GM21447 (cell line): ENCODE measurements around the gene MAMDC2.

Experiments
- ATAC-seq: cut with Tn5 transposase; IDR thresholded peaks from one replicate; pipeline ENCODE4 v1.9.1; 2021; ENCODE audit not compliant: unreplicated experiment

MAMDC2 gene

DNA sequence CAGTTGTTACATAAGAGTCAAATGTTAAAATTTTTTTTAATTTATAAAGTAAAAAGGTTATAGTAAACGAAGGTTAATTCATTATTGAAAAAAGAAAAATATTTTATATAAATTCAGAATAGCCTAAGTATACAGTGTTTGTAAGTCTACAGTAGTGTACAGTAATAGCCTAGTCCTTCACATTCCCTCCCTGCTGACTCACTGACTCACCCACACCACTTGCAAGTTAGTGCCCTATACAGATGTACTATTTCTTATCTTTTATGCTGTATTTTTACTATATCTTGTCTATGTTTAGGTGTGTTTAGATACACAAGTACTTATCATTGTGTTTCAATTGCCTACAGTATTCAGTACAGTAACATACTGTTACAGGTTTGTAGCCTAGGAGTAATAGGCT is 57.6 kb downstream of the MAMDC2 start:
- ATAC-seq = no peak

DNA sequence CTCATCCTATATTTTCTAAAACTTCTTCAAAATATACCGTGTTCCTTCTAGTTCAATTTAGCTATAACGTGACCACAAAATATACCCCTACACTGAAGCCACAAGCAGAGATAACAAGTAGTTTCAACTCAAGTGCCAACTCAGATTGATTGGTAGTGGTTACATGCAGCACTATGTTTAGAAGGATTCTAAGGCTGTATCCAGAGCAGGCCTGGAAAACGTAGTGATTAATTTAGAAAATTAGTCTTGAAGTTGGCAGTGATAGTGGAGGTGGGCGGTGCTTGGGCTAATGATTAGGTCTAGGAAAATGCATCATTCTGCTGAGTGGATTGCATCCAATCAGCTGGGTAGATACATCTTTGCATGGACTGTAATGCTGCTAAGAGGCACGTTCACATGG is 61.5 kb downstream of the MAMDC2 start:
- ATAC-seq = no peak

DNA sequence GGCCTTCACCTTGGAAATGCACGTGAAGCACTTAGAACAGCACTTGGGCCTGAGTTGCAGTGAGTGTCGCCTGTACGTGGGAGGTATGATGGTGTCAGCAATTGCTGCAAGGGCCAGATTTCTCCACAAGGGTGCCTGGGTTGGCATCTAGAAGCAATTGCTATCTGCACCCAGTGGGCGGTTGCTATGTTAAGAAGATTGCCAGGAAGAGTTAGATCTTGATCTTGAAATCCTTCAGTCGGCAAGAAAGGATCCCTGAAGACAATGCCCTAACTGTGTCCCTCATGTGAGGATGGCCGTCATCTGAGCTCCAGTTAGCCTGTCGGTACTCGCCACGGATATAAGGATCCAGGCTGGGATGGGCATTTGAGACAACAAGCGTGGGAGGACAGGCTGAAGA is 62.9 kb downstream of the MAMDC2 start:
- no peak for ATAC-seq

DNA sequence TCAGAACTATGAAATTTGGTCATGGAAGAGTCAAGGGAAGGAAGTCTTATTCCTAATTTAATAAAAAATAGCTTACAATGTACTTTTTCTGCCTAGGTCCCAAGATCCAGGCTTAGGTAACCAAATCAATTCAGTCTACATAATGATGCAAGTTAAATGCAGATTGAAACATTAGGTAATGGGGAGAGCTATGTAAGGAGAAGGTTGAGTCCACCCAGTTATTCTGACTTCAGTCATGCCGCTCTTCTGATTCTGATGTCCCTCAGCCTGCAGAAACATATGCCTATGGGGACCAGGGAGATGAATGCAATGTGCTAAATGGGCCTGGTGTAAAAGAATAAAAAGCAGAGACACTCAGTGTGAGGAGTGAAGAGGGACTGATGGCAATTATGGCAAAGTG is 63.9 kb downstream of the MAMDC2 start:
- no peak for ATAC-seq

DNA sequence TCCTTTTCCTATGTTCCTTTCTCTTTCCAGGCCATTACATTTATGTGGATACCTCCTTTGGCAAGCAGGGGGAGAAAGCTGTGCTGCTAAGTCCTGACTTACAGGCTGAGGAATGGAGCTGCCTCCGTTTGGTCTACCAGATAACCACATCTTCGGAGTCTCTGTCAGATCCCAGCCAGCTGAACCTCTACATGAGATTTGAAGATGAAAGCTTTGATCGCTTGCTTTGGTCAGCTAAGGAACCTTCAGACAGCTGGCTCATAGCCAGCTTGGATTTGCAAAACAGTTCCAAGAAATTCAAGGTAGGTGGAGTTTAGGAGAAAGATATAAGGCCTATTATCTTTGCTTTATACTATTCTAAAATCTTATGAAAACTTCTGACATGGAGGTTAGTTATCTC is 64.5 kb downstream of the MAMDC2 start:
- ATAC-seq = no peak

DNA sequence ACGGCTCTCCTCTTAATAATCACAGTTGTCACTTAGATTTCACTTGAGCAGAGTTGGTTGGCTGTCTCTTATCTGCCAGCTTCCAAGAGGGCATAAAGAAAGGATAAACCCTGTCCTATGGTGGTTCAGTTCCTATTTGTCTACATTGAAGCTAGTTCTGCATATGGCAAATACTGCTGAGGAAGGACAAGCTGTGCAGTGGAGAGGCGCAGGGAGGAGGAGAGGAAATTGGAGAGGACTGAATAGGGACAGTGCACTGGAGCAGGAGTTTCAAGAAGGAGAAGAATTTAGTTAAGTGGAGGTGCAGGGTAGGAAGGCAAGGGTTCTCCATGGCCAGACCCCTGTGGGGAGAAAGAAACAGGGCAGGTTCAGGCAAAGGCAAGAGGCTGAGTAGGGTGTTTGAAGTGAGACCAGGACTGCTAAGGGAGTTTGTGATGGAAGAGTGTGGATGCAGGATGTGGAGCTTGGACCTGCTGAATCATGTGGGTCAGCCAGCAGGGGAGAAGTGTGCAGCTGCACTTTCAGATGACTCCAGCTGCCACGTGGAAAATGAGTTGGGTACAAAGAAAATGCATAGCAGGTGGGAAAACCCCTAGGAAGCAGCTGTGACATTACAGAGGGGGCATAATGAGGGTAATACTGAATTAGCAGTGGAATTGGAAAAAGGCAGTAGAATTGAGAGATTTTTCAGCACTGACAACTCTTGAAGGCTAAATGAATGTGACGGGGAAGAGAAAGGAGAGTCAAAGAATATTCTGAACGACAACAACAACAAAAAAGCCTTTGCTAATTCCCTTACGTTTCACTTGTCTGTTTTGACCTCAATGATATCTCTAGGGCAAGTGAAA is 66.8 kb downstream of the MAMDC2 start:
- ATAC-seq = no peak

DNA sequence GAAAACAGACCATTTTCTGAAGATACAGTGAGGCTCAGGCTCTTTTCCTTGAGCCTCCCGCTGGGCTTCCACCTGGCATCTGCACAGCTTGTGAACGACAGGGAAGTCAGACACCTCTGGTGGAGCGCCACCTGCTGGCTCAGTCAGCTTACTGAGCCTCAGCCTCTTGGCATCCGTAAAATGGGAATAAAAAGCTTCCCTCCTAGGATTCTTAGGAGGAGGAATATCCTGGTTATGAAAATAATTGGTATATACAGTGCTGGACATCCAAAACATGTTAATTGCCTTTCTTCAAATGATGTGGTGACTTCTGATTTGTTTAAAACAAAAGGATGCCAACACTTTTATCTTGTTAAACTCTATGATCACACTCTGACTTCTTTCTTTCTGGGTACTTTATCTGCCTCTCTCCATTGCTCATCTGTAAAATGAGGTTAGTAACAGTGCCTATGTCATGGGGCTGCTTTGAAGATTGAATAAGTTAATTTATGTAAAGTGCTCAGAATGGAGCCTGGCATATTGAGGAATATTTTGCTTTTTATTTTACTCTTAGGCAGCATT is 67.5 kb downstream of the MAMDC2 start:
- peak; percentile 65 for ATAC-seq

DNA sequence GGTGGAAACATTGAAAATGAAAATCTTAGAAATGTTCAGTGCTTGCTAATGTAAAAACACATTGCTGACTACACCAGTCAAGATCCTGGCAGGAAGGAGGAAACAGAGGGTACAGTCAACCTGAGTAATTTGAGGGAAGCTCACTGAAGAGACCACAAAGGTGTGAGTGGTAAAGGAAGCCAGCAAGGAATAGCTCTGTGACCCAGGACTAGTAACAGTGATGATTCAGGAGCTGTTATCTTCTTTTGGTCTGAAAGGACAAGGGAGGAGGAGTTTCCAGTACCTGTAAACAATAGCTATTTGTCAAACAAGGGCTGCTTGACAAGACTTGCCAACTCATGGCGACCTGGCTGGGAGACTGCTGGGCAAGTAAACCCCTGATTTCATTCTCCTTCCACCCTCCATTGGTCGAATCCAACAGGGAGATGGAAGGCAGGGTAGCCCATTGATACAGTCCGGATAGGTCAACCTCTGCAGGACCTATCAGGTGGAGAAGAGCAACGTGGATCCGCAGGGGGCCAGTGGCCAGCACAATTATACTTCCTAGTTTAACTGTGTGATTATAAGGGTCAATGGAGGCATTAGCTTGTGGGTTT is 68.1 kb downstream of the MAMDC2 start:
- ATAC-seq = no peak

DNA sequence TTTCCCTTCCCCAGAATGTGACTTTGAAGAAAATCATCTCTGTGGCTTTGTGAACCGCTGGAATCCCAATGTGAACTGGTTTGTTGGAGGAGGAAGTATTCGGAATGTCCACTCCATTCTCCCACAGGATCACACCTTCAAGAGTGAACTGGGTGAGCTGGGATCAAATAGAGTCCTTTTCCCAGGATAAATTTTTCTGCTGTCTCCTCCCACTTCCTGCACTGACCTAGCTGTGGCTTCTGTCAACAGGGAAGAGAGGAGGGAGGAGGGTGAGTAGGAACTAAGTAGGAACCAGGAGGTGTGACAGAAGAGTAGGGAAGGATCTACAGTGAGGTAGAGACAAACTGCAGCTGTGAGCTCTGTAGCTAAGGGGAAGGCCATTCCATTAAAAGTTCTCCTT is 69.3 kb downstream of the MAMDC2 start:
- ATAC-seq = no peak

DNA sequence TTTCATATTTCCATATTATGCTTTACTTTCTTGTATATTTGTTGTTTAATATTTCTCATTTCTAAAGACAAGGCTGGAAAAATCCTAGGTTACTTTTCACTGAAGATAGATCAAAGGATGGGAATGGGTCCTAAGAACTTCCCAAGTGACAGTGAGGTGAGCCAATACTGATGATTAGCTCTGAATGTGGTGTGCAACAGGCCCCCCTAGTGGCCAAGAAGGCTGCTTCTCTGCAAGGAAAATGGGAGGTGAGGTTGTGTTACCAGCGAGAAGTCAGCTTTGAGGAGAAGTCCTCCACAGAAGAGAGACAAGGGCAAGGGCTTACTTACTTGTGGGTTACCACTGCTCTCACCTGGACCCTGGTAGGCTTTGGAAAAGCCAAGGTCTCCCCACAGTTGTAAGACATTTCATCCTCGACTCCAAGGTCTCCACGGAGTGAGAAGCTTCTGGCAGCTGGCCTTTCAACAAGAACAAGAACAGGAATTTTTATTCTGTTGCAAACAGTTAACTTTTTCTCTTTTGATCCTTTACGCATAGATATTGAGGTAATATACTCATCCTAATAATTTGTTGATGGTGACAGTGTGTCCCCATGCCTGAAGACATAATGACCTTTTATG is 69.9 kb downstream of the MAMDC2 start:
- ATAC-seq = no peak

DNA sequence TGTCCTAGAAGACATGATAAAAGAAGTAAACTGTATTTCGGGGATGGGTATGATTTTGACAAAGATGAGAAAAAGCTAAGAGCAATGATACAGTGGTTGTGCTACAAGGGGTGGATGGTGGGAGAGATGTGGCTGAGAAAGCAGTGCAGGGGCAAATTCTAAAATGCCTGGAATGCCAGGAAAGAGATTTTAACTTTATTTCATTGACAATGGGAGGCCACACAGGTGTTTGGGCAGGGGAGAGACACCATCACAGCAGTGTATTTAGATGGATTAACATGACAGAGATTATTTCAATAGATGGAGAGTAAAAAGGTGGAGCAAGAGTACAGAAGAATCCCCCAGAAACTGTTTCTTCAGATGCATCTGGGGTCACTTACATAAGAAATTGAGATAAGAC is 71.2 kb downstream of the MAMDC2 start:
- ATAC-seq = no peak

DNA sequence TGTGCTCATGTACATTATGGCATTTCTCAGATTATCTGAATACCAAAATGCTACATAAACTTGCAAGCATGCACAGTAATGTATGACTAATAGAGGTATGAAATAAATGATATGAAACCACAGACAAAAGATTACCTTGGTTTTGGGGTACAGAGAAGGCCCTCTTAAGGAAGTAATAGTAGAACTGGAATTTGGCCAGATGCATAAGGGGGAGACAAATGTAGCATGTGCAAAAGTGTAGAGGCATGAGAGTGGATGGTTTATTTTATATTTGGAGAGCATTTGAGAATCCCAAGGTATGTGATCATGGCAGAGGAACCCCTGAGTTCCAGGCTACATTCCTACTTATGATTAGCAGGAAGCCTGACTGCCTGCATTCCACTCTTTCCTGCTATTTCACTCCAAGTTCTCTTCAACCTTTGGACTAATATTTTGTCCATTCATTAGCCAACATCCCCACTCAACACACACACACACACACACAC is 74.2 kb downstream of the MAMDC2 start:
- no peak for ATAC-seq

DNA sequence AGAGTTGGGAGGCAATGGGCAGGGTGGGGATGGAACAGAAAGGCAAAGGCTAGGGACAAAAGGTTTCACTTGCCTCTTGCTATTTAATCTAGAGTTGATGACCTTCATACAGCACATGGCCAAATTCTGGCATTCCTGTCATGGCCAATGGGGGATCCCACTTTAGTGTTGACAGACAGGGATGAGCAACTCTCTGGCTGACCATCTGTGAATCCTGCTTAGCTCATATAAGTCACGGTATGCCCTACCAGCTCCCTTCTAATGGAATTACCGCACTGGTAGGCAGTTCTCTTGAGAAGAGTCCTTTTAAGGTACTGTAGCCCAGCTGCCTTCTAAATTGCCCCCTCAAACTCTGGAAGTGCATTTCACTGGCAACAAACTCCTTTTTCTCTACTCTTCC is 76.1 kb downstream of the MAMDC2 start:
- ATAC-seq = no peak

DNA sequence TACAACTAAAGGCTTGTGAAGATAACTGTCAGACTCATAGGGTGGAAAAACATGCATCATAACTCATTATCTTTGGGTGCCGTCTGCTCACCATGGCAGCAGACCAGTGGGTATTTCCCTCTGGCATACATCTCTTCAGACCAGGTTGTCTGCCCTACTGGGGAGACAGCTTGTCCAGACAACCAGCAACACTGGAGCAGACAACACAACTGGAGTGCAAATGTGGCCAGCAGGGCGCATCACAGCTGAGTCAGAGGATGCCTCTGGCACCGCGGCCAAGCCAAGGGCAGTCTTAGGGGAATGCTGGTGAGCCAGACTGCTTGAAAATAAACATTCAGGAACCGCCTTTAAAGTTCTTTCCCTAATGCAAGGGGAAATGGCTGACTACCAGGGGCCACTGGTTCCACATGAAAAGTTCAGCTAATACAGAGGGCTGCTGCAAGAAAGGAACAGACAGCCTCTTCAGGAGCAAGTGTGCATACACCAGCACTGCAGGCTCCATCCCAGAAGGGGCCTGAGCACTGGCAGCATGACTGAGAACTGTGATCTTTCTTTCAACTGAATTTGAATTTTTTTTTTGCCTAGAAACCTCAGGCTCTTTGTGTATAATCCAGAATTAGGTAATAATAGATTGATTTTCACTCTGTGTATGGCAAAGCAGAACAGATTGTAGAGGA is 77.3 kb downstream of the MAMDC2 start:
- ATAC-seq = no peak

DNA sequence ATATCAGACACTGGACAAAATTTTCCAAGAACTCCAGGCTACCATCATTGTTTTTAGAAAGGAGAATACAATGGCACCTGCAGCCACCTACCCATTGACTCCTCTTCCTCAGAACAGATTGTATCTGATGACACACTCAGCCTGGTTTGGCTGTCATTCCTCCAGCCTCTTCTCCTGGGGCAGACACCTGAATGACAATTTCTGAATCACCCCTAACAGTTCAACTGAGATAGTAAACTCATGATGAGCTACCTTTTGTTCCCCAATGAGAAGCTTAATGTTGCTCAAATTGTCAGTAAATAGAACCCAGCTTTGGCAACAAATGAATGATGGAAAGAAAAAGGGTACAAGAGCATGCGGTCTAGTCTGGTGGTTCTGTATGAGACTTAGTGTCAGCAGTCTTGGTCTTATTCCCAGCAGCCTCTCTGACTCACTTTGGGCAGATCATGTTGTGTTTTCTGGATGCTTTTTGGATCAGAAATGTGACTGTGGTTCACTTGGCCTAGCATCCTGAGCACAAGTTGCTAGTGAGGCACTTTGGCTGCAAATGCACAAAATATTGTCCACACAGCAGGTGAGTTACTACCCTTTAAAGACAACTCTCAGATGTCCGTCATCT is 78.3 kb downstream of the MAMDC2 start:
- ATAC-seq = no peak

DNA sequence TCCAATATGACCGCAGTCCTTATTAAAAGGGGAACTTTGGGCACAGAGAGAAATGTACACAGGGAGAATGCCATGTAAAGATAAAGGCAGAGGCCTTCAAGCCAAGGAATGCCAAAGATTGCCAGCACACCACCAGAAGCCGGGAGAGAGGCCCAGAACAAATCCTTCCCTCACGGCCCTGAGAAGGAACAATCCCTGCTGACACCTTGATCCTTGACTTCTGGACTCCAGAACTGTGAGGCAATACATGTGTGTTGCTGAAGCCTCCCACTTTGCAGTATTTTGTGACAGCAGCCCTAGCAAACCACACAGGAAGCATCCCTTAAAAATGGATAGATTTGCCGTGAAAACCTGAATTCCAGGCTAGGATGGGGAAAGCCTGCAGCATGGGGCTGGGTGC is 80.0 kb downstream of the MAMDC2 start:
- no peak for ATAC-seq

DNA sequence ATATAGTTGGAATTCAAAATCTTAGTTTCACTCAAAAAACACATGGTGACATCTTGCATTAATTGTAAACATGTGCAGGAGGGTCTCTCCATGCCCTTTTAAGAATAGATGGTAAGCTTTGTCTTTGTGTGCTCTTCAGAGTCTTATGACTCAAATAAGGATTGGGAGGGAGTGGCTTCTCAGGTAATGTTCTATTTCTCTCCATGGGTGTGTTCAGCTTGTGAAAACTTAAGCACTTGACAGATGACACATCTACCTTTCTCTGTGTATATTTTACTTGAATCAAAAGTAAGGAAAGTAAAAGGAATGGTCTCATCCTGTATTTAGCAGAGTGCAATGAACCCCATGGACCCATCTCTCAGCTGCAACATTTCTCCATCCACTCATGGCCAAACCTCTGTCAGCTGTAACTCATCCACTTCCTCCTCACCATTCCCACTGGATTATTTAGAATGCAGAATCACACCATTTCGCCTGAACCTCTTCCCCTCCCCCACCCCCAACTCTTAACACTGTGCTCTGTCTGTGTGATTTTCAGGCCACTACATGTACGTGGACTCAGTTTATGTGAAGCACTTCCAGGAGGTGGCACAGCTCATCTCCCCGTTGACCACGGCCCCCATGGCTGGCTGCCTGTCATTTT is 82.1 kb downstream of the MAMDC2 start:
- ATAC-seq = no peak

DNA sequence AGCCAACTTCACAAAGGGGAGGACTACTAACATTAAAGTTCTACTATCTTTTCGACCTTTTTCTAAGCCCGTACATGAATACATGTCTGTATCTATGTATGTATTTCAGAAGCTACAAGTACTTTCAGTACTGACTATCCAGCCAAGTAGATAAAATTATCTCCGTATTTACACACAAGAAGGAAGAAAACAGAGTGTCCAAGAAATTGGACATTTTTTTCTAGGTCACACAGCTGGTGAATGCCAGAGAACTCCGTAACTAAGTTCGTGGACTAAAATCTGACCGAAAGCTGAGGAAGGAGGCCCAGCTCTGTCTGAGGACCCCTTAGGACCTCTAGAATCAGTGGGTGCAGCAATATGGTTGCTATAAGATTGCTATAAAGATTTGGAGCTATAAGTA is 83.4 kb downstream of the MAMDC2 start:
- ATAC-seq = no peak

DNA sequence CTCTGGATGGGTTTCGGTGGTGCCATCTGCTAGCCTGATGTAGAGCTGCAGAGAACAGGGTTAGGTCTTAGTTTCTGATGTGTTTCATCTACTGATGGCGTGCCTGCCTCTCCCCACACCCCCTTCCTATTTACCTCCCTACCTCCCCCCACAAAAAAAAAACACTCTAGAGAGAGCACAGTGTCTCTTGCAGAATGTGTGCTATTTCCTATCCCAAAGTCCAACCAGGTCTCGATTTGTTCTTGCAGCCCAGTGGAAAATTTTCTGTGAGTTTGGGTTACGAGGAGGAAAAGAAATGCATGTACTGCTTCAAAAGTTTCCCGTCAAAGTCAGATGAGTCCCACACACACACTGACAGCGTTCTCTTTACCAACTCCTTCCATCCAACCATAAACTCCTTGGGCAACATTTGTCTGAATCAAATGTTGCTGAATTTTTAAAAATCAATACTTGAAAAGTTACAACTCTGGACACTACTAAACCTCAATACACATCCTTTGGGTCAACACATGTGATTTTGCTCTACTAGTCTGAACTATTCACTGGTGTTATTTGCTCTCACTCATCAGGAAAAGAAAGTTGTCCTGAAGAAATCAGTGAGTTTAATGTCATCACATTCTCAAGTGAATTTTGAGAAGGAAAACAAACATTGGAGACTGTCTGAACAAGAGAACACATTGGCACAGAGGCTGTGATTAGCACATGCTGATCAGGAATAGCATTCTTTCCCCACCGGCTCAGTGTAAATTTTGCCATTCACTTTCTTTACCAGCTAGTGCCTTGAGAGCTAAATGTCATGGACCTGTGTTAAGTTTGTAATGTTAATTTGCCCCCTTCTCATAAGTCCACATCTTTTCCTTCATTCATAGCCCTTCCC is 84.1 kb downstream of the MAMDC2 start:
- no peak for ATAC-seq
